MM.1S (cell line): ENCODE measurements around the gene RPL27.

Experiments
- DNase-seq: peaks from one replicate; pipeline ENCODE4 v3.0.0-alpha.2; 2015
- H2AFZ ChIP-seq: fragments of 300-600 bp; sonication (generic); 2 replicates; pipeline ENCODE4 v1.6.0; 2016; ENCODE audit warnings: antibody characterized with exemption, low read length
- H3F3A ChIP-seq: fragments of 300-600 bp; sonication (generic); 2 replicates; pipeline ENCODE4 v1.6.1; 2016; ENCODE audit warnings: mild to moderate bottlenecking, antibody characterized with exemption, low read length, moderate library complexity, mixed read lengths; ENCODE audit not compliant: insufficient read depth
- H3K27ac ChIP-seq: fragments of 300-600 bp; sonication (generic); 2 replicates; pipeline ENCODE4 v1.5.1; 2016; ENCODE audit warnings: mild to moderate bottlenecking, low read length
- H3K27me3 ChIP-seq: fragments of 300-600 bp; sonication (generic); replicated peaks from 2 replicates; pipeline ENCODE4 v1.6.0; 2016; ENCODE audit warnings: low read length; ENCODE audit not compliant: insufficient read depth
- H3K36me3 ChIP-seq: fragments of 300-600 bp; sonication (generic); replicated peaks from 2 replicates; pipeline ENCODE4 v1.6.1; 2016; ENCODE audit warnings: mild to moderate bottlenecking, low read length, mixed read lengths; ENCODE audit not compliant: insufficient read depth
- H3K4me1 ChIP-seq: fragments of 300-600 bp; sonication (generic); 2 replicates; pipeline ENCODE4 v1.6.1; 2016; ENCODE audit warnings: low read length, mixed read lengths
- H3K4me2 ChIP-seq: fragments of 300-600 bp; sonication (generic); 2 replicates; pipeline ENCODE4 v1.6.0; 2016; ENCODE audit warnings: low read depth, low read length
- H3K4me3 ChIP-seq: fragments of 300-600 bp; sonication (generic); 2 replicates; pipeline ENCODE4 v1.5.1; 2016; ENCODE audit warnings: low read length, mixed read lengths
- H3K79me2 ChIP-seq: fragments of 300-600 bp; sonication (generic); 2 replicates; pipeline ENCODE4 v1.6.1; 2016; ENCODE audit warnings: mixed run types, low read length, mixed read lengths
- H3K9ac ChIP-seq: fragments of 300-600 bp; sonication (generic); 2 replicates; pipeline ENCODE4 v1.6.1; 2016; ENCODE audit warnings: low read length, mixed read lengths
- H3K9me2 ChIP-seq: fragments of 300-600 bp; sonication (generic); replicated peaks from 2 replicates; pipeline ENCODE4 v1.6.1; 2016; ENCODE audit warnings: mild to moderate bottlenecking, low read length, mixed read lengths; ENCODE audit not compliant: insufficient read depth
- H3K9me3 ChIP-seq: fragments of 300-600 bp; sonication (generic); replicated peaks from 2 replicates; pipeline ENCODE4 v1.6.1; 2016; ENCODE audit warnings: mild to moderate bottlenecking, low read length, mixed read lengths; ENCODE audit not compliant: insufficient read depth
- H4K20me1 ChIP-seq: fragments of 300-600 bp; sonication (generic); 2 replicates; pipeline ENCODE4 v1.6.1; 2016; ENCODE audit warnings: mild to moderate bottlenecking, low read length, moderate library complexity, mixed read lengths; ENCODE audit not compliant: insufficient read depth
- EZH2 ChIP-seq: fragments of 300-600 bp; sonication (generic); optimal IDR thresholded peaks from 2 replicates; pipeline ENCODE3; 2017; ENCODE audit warnings: low read depth, mild to moderate bottlenecking, antibody characterized with exemption, low read length, mixed read lengths
- EZH2phosphoT487 ChIP-seq: fragments of 300-600 bp; sonication (generic); IDR thresholded peaks from 2 replicates; pipeline ENCODE4 v1.6.1; 2018; ENCODE audit warnings: antibody characterized with exemption, low read length
- TF ChIP-seq, protein P1 (sequence below): fragments of 300-600 bp; sonication (generic); IDR thresholded peaks from 2 replicates; pipeline ENCODE4 v1.5.1; 2016; ENCODE audit warnings: antibody characterized with exemption, low read length, mixed read lengths

Gene RPL27

GRCh38 chr17:43011728-43012472 is 13.7 kb downstream of the RPL27 start:
- H3K4me1 ChIP-seq: no peaks in the 10 kb centered on the region
- no peak for DNase-seq
- no peak overlapping the region for H2AFZ ChIP-seq
- H3K27me3 ChIP-seq: no peaks in the 10 kb centered on the region
- no peak overlapping the region for H3K9ac ChIP-seq
- no peak overlapping the region for H3K4me3 ChIP-seq
- H3K79me2 ChIP-seq: peaks cover 10% of the 10 kb centered on the region
- no peaks in the 10 kb centered on the region for H4K20me1 ChIP-seq
- no peaks in the 10 kb centered on the region for H3K9me2 ChIP-seq
- no peaks in the 10 kb centered on the region for H3K36me3 ChIP-seq
- 0 out of 2 replicates have a peak, but pooled peaks cover 2% of the 10 kb centered on the region for H3F3A ChIP-seq
- TF ChIP-seq, protein P1, sequence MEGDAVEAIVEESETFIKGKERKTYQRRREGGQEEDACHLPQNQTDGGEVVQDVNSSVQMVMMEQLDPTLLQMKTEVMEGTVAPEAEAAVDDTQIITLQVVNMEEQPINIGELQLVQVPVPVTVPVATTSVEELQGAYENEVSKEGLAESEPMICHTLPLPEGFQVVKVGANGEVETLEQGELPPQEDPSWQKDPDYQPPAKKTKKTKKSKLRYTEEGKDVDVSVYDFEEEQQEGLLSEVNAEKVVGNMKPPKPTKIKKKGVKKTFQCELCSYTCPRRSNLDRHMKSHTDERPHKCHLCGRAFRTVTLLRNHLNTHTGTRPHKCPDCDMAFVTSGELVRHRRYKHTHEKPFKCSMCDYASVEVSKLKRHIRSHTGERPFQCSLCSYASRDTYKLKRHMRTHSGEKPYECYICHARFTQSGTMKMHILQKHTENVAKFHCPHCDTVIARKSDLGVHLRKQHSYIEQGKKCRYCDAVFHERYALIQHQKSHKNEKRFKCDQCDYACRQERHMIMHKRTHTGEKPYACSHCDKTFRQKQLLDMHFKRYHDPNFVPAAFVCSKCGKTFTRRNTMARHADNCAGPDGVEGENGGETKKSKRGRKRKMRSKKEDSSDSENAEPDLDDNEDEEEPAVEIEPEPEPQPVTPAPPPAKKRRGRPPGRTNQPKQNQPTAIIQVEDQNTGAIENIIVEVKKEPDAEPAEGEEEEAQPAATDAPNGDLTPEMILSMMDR: no peak
- no peak for TF ChIP-seq EZH2
- no peak for TF ChIP-seq EZH2phosphoT487
- no peak overlapping the region for H3K4me2 ChIP-seq
- H3K27ac ChIP-seq: no peak overlapping the region
- H3K9me3 ChIP-seq: no peaks in the 10 kb centered on the region

DNA sequence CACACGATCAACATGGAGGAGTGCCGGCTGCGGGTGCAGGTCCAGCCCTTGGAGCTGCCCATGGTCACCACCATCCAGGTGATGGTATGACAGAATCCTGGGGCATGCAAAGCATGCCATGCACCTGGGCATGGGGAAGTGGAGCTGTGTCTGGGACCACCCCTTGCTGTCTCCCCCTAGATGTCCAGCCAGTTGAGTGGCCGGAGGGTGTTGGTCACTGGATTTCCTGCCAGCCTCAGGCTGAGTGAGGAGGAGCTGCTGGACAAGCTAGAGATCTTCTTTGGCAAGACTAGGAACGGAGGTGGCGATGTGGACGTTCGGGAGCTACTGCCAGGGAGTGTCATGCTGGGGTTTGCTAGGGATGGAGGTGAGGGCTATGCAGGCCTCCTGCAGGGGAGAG is 15.1 kb downstream of the RPL27 start:
- no peaks in the 10 kb centered on the region for H3K9me2 ChIP-seq
- TF ChIP-seq EZH2 (no peak), EZH2phosphoT487 (no peak)
- TF ChIP-seq, protein P1: no peak
- H3K4me2 ChIP-seq: no peak overlapping the region
- no peak overlapping the region for H3K4me3 ChIP-seq
- no peak overlapping the region for H2AFZ ChIP-seq
- no peaks in the 10 kb centered on the region for H3K4me1 ChIP-seq
- H3K27ac ChIP-seq: no peak overlapping the region
- 0 out of 2 replicates have a peak, but pooled peaks cover 4% of the 10 kb centered on the region for H3K79me2 ChIP-seq
- no peaks in the 10 kb centered on the region for H3K36me3 ChIP-seq
- DNase-seq: no peak
- no peaks in the 10 kb centered on the region for H3F3A ChIP-seq
- H3K27me3 ChIP-seq: no peaks in the 10 kb centered on the region
- H4K20me1 ChIP-seq: no peaks in the 10 kb centered on the region
- H3K9ac ChIP-seq: no peak overlapping the region
- H3K9me3 ChIP-seq: no peaks in the 10 kb centered on the region

DNA sequence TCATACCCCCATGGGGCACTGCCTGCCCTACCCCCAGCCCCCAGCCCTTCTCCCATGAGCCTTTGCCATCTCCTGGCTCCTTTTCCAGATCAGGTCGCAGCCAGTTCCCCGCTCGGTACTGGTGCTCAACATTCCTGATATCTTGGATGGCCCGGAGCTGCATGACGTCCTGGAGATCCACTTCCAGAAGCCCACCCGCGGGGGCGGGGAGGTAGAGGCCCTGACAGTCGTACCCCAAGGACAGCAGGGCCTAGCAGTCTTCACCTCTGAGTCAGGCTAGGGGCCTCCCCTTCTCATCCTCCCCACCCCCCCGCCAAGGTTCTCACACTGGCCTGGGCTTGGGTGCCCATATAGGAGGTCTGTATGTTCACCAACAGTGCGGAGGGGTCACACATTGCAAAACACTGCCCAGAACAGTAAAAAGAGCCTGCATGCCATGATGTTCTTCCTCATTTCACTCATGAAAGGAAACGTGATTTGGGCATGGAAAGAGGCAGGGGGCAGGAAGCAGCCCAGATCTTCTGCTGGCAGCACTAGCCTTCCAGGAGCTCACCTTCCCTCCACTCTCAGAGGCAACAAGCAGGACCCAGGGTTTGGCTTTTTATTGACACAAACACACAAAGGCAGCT is 15.9 kb downstream of the RPL27 start:
- H3K9me2 ChIP-seq: no peaks in the 10 kb centered on the region
- DNase-seq: no peak
- no peak overlapping the region for H3K9ac ChIP-seq
- no peaks in the 10 kb centered on the region for H3K79me2 ChIP-seq
- no peak overlapping the region for H3K4me2 ChIP-seq
- no peaks in the 10 kb centered on the region for H3K27me3 ChIP-seq
- H3K27ac ChIP-seq: no peak overlapping the region
- no peaks in the 10 kb centered on the region for H3K4me1 ChIP-seq
- H3F3A ChIP-seq: no peaks in the 10 kb centered on the region
- no peaks in the 10 kb centered on the region for H3K9me3 ChIP-seq
- H2AFZ ChIP-seq: no peak overlapping the region
- no peaks in the 10 kb centered on the region for H4K20me1 ChIP-seq
- TF ChIP-seq EZH2phosphoT487: no peak
- TF ChIP-seq EZH2: no peak
- TF ChIP-seq, protein P1: no peak
- H3K36me3 ChIP-seq: no peaks in the 10 kb centered on the region
- no peak overlapping the region for H3K4me3 ChIP-seq
